ENCODE data around the gene ATP10A.
"Not testable (repeated sequence)": the region's sequence is repeated elsewhere in the genome, so short reads cannot be mapped to it uniquely, and the experiment has no call there.

Gene ATP10A

GRCh38 chr15:25897658-25898057, 34.5 kb upstream of the ATP10A start:
- Histone ChIP-seq H3K9ac (ENCODE audit: low read length) (no peak overlapping the region), H3K27me3 (ENCODE audit: control insufficient read depth in 1 of 2, insufficient read depth in 2 of 2, low read length in 2 of 2) (no peaks in the 10 kb centered on the region), H3K4me3 (ENCODE audit: low read depth in 1 of 2, low read length in 2 of 2) (no peak overlapping the region), H3K27ac (ENCODE audit: low read depth, low read length) (no peak overlapping the region), H3K4me1 (ENCODE audit: insufficient read depth, low read length) (peaks cover 10% of the 10 kb centered on the region), H3K9me3 (ENCODE audit: low read length) (no peaks in the 10 kb centered on the region), H3K36me3 (ENCODE audit: insufficient read depth, low read length) (no peaks in the 10 kb centered on the region)

- Histone ChIP-seq H3K4me3 (ENCODE audit: low read depth in 1 of 2, low read length in 2 of 2) (no peak overlapping the region), H3K4me1 (ENCODE audit: insufficient read depth, low read length) (peaks cover 25% of the 10 kb centered on the region), H3K36me3 (ENCODE audit: insufficient read depth, low read length) (no peaks in the 10 kb centered on the region), H3K27me3 (ENCODE audit: control insufficient read depth in 1 of 2, insufficient read depth in 2 of 2, low read length in 2 of 2) (no peaks in the 10 kb centered on the region), H3K9me3 (ENCODE audit: low read length) (no peaks in the 10 kb centered on the region), H3K9ac (ENCODE audit: low read length) (no peak overlapping the region), H3K27ac (ENCODE audit: low read depth, low read length) (no peak overlapping the region)
These were observed 31.3 kb upstream of the ATP10A start for GRCh38 chr15:25894371-25894902.

DNA sequence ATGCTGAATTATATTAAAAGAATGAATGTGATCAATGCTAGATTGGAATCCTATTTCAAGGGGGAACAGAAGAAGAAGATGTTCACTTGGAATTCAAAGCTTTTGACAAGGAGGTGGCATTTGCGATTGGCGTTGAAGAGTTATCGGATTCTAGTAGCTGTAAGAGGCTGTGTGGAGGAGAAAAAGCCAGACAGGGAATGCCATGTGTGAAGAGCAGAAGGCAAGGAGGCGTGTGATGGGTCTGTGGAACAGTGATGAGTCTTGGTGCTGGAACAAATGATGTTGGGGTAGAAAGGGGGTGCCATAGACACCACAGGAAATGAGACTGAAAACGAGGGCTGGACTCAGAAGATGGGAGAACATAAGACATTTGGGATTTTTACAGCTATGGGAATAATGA, 30.5 kb upstream of the ATP10A start:
- no peaks in the 10 kb centered on the region for H3K9me3 ChIP-seq (ENCODE audit: low read length)
- H3K9ac ChIP-seq (ENCODE audit: low read length) = no peak overlapping the region
- no peak overlapping the region for H3K4me3 ChIP-seq (ENCODE audit: low read depth in 1 of 2, low read length in 2 of 2)
- no peak overlapping the region for H3K27ac ChIP-seq (ENCODE audit: low read depth, low read length)
- H3K27me3 ChIP-seq (ENCODE audit: control insufficient read depth in 1 of 2, insufficient read depth in 2 of 2, low read length in 2 of 2) = no peaks in the 10 kb centered on the region
- no peaks in the 10 kb centered on the region for H3K36me3 ChIP-seq (ENCODE audit: insufficient read depth, low read length)
- H3K4me1 ChIP-seq (ENCODE audit: insufficient read depth, low read length) = peaks cover 25% of the 10 kb centered on the region

DNA sequence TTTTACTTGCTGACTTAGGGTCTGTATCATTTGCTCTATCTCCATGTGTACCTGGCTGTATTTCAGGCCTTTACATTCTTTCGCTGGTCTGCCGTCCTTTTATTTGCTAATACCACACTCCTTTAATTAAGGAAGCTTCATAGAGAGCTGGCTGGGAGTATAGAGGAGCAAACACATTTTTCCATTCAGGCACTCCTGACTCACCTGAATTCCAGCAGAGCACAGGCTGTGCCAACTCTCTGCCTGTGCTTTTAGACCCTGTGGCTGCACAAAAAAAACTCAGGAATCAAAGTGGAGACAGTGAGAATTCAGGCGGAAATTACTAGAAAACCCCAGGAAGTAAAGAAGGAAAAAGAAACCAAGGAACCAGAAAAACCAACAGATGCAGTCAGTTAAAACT, 29.0 kb upstream of the ATP10A start:
- Histone ChIP-seq H3K27me3 (ENCODE audit: control insufficient read depth in 1 of 2, insufficient read depth in 2 of 2, low read length in 2 of 2) (no peaks in the 10 kb centered on the region), H3K9ac (ENCODE audit: low read length) (no peak overlapping the region), H3K27ac (ENCODE audit: low read depth, low read length) (no peak overlapping the region), H3K9me3 (ENCODE audit: low read length) (no peaks in the 10 kb centered on the region), H3K36me3 (ENCODE audit: insufficient read depth, low read length) (no peaks in the 10 kb centered on the region), H3K4me3 (ENCODE audit: low read depth in 1 of 2, low read length in 2 of 2) (no peak overlapping the region), H3K4me1 (ENCODE audit: insufficient read depth, low read length) (peaks cover 25% of the 10 kb centered on the region)

GRCh38 chr15:25891081-25891480, 28.0 kb upstream of the ATP10A start:
- H3K4me3 ChIP-seq (ENCODE audit: low read depth in 1 of 2, low read length in 2 of 2) = no peak overlapping the region
- no peaks in the 10 kb centered on the region for H3K36me3 ChIP-seq (ENCODE audit: insufficient read depth, low read length)
- peak overlapping the region; percentile 44 for H3K27ac ChIP-seq (ENCODE audit: low read depth, low read length)
- no peaks in the 10 kb centered on the region for H3K27me3 ChIP-seq (ENCODE audit: control insufficient read depth in 1 of 2, insufficient read depth in 2 of 2, low read length in 2 of 2)
- H3K4me1 ChIP-seq (ENCODE audit: insufficient read depth, low read length) = peaks cover 33% of the 10 kb centered on the region
- H3K9me3 ChIP-seq (ENCODE audit: low read length) = no peaks in the 10 kb centered on the region
- H3K9ac ChIP-seq (ENCODE audit: low read length) = no peak overlapping the region

GRCh38 chr15:25890529-25890928, 27.4 kb upstream of the ATP10A start:
- no peaks in the 10 kb centered on the region for H3K27me3 ChIP-seq (ENCODE audit: control insufficient read depth in 1 of 2, insufficient read depth in 2 of 2, low read length in 2 of 2)
- H3K4me3 ChIP-seq (ENCODE audit: low read depth in 1 of 2, low read length in 2 of 2) = no peak overlapping the region
- no peaks in the 10 kb centered on the region for H3K36me3 ChIP-seq (ENCODE audit: insufficient read depth, low read length)
- no peak overlapping the region for H3K9ac ChIP-seq (ENCODE audit: low read length)
- H3K4me1 ChIP-seq (ENCODE audit: insufficient read depth, low read length) = peaks cover 34% of the 10 kb centered on the region
- H3K9me3 ChIP-seq (ENCODE audit: low read length) = no peaks in the 10 kb centered on the region
- peak overlapping the region; percentile 73 for H3K27ac ChIP-seq (ENCODE audit: low read depth, low read length)

DNA sequence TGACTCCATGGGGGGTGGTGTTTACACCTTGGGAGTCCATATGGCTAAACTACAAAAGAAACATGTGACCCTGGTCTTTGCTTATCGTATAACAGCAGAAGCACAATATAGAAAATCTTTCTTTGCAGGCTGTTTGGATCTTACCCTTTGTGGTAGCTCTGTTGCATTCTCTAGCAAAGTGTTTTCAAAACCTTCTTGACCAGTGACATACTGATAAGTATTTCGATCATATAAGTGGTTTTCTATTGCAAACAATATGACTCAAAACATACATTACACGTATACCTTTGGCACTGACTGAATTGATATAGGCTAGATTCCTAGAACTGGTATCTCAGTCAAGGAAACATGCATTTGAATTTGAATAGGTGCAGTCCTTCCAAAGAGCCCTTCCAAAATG, 24.7 kb upstream of the ATP10A start:
- H3K27me3 ChIP-seq (ENCODE audit: control insufficient read depth in 1 of 2, insufficient read depth in 2 of 2, low read length in 2 of 2) = no peaks in the 10 kb centered on the region
- H3K9ac ChIP-seq (ENCODE audit: low read length) = no peak overlapping the region
- H3K4me3 ChIP-seq (ENCODE audit: low read depth in 1 of 2, low read length in 2 of 2) = no peak overlapping the region
- H3K9me3 ChIP-seq (ENCODE audit: low read length) = no peaks in the 10 kb centered on the region
- H3K36me3 ChIP-seq (ENCODE audit: insufficient read depth, low read length) = no peaks in the 10 kb centered on the region
- H3K4me1 ChIP-seq (ENCODE audit: insufficient read depth, low read length) = peaks cover 34% of the 10 kb centered on the region
- H3K27ac ChIP-seq (ENCODE audit: low read depth, low read length) = no peak overlapping the region

DNA sequence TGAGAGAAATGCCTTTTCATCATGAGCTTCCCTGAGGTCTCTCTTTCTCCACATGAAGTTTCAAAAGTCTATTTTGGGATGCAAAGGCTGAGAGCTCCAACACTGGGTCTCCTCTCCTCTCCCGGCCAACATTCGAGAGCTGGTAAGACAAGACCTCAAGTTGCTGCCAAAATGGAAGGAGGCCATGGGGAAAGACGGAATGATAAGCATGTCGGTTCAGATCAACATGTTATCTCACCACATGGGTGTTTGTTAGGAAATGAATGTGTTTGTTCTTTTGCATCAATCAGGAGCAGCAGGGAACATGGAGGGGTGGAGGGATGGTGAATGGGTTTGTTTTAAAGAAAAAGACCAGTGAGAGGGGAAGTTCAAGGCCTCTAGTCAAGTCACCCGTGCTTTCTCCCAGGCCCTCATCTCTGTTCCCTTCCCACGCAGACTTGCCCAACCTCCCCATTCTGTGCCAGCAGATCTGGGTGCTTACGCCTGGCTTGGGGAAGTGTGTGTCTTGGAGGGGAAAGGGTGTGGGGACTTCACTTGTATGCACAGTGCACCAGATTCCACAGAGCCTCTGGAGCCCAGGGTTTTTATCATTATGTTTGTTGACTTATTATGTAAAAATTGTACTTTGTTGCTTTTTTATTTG, 23.5 kb upstream of the ATP10A start:
- Histone ChIP-seq H3K4me3 (ENCODE audit: low read depth in 1 of 2, low read length in 2 of 2) (no peak overlapping the region), H3K27me3 (ENCODE audit: control insufficient read depth in 1 of 2, insufficient read depth in 2 of 2, low read length in 2 of 2) (no peaks in the 10 kb centered on the region), H3K36me3 (ENCODE audit: insufficient read depth, low read length) (no peaks in the 10 kb centered on the region), H3K9me3 (ENCODE audit: low read length) (no peaks in the 10 kb centered on the region), H3K4me1 (ENCODE audit: insufficient read depth, low read length) (peaks cover 26% of the 10 kb centered on the region), H3K27ac (ENCODE audit: low read depth, low read length) (no peak overlapping the region), H3K9ac (ENCODE audit: low read length) (no peak overlapping the region)

DNA sequence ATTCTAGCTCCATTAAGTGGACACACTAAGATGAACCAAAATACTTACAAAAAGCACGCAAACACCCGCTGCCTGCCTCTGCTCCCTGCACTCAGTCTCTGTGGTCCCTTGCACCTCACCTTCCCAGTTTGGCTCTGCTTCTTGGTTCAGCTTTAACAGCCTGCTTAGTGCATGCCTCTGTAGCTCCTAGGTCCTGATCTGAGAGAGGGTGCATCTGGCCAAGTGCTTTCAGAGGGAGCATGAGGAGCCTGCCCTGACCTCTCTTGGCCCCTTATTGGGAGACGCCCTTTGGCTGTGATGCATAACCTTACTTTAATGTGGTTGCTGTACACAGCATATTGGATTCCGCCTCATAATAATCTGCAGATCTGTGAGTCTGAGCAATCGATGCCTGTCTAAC, 21.2 kb upstream of the ATP10A start:
- Histone ChIP-seq H3K36me3 (ENCODE audit: insufficient read depth, low read length) (no peaks in the 10 kb centered on the region), H3K9me3 (ENCODE audit: low read length) (no peaks in the 10 kb centered on the region), H3K27me3 (ENCODE audit: control insufficient read depth in 1 of 2, insufficient read depth in 2 of 2, low read length in 2 of 2) (no peaks in the 10 kb centered on the region), H3K4me3 (ENCODE audit: low read depth in 1 of 2, low read length in 2 of 2) (no peak overlapping the region), H3K4me1 (ENCODE audit: insufficient read depth, low read length) (peaks cover 8% of the 10 kb centered on the region), H3K9ac (ENCODE audit: low read length) (no peak overlapping the region), H3K27ac (ENCODE audit: low read depth, low read length) (no peak overlapping the region)

DNA sequence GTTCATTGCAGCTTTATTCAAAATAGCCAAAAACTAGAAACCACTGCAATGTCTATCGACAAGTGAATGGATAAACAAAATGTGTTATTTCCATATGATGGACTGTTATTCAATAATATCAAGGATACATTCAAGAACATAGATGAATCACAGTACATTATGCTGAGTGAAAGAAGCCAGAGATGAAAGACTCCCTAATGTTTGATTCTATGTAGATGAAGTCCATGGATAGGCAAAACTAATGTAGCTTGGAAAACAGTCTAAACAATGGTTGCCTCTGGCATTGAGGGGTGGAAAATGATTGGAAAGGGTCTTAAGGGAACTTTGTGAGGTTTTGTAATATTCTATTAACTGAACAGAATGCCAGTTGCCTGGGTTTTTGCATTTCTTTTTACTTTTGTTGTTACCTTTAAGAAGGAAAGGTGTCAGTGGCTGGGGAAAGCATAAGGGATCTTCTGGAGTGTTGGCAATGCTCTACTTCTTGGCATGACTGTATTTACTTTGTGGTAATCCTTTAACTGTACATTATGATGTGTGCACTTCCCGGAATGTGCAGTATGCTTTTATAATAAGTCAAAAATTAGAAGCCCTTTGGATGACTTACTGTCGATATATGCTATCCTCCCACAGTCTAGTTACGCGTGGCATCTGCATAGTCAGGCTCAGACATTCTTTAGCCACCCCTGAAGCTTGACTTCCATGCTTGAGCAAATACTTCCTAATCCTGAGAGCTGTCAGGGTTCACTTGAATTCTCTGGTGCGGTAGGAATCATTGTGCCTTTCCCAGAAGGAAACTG, 20.5 kb upstream of the ATP10A start:
- Histone ChIP-seq H3K9ac (ENCODE audit: low read length) (no peak overlapping the region), H3K27me3 (ENCODE audit: control insufficient read depth in 1 of 2, insufficient read depth in 2 of 2, low read length in 2 of 2) (no peaks in the 10 kb centered on the region), H3K27ac (ENCODE audit: low read depth, low read length) (no peak overlapping the region), H3K36me3 (ENCODE audit: insufficient read depth, low read length) (no peaks in the 10 kb centered on the region), H3K4me1 (ENCODE audit: insufficient read depth, low read length) (peaks cover 8% of the 10 kb centered on the region), H3K4me3 (ENCODE audit: low read depth in 1 of 2, low read length in 2 of 2) (no peak overlapping the region), H3K9me3 (ENCODE audit: low read length) (no peaks in the 10 kb centered on the region)

GRCh38 chr15:25882466-25882865, 19.3 kb upstream of the ATP10A start:
- Histone ChIP-seq H3K9me3 (ENCODE audit: low read length) (no peaks in the 10 kb centered on the region), H3K27ac (ENCODE audit: low read depth, low read length) (no peak overlapping the region), H3K4me1 (ENCODE audit: insufficient read depth, low read length) (peaks cover 8% of the 10 kb centered on the region), H3K27me3 (ENCODE audit: control insufficient read depth in 1 of 2, insufficient read depth in 2 of 2, low read length in 2 of 2) (no peaks in the 10 kb centered on the region), H3K9ac (ENCODE audit: low read length) (no peak overlapping the region), H3K4me3 (ENCODE audit: low read depth in 1 of 2, low read length in 2 of 2) (no peak overlapping the region), H3K36me3 (ENCODE audit: insufficient read depth, low read length) (no peaks in the 10 kb centered on the region)

GRCh38 chr15:25880877-25881276, 17.8 kb upstream of the ATP10A start:
- H3K27me3 ChIP-seq (ENCODE audit: control insufficient read depth in 1 of 2, insufficient read depth in 2 of 2, low read length in 2 of 2); H3K36me3 ChIP-seq (ENCODE audit: insufficient read depth, low read length); H3K4me3 ChIP-seq (ENCODE audit: low read depth in 1 of 2, low read length in 2 of 2); H3K9me3 ChIP-seq (ENCODE audit: low read length); H3K9ac ChIP-seq (ENCODE audit: low read length); H3K27ac ChIP-seq (ENCODE audit: low read depth, low read length): not testable (repeated sequence)
- H3K4me1 ChIP-seq (ENCODE audit: insufficient read depth, low read length) = peaks cover 10% of the 10 kb centered on the region

Measured in muscle layer of colon (tissue), 2 donors.